Activated CD8-positive, alpha-beta memory T cell treated with anti-CD3 and anti-CD28 coated beads for 1 hour (primary cell): ENCODE results near the gene CDC42.
"Not testable (repeated sequence)": the region's sequence is repeated elsewhere in the genome, so short reads cannot be mapped to it uniquely, and the experiment has no call there.

ENCODE experiments used
- DNase-seq, 2 donors: peaks; one replicate each; pipeline ENCODE4 v3.0.0-alpha.2; 2020; ENCODE audit warnings: low read depth in 1 of 2; ENCODE audit errors: extremely low read depth in 1 of 2

The CDC42 gene

DNA sequence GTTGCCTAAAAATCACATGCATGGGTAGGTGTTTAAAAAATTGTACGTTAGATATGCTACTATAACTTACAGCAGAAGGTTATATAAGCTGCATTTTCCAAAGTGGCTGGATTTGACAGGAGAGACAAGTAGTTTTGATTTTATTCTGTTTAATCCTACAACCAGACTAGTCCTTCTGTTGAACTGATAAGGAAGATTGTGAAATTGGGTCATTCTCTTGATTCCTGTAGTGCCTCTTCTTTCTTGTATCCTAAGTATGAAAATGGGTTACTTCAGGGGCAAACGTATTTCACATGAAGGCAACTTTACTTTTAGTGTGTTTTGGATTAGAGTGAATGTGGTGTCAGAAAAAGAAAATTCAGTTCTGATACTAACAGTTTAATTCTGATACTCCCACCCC lies 19.0 kb downstream of the CDC42 start:
- no peak for DNase-seq

DNA sequence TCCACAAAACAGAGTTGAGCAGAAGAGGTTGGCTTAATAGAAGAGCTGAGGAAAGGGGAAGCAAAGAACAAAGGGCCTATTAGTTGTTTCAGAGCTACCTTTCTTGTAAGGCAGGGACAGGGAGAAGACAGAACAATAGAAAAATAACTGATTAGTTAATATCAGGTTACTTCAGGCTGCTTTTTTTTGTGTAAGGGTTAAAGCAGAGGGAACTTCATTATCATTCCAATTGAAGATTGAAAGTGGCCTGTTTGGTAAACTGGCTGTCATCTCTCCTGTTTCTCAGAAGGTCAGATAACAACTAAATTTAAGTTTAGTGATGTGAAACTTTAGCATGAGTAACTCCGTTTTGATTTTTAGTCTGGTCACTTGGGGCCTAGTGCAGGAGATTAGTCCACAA lies 22.3 kb downstream of the CDC42 start:
- DNase-seq = no peak

DNA sequence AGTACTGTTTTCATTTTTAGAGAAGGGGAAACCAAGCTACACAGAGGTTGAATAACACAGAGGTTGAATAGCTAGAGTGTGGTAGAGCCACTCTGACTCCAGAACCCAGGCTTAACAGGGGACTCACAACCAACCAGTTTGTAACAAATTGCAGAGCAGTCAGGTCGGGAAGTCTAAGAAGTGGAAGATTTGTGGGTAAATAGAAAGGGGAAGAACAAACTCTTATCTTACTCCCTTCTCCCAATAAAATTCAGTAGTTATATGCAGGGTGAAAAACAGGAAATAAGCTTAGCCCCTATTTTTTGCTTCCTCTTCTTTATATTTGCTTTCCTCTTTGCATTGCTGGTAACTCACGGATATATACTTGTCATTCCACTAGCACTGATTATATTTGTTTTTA lies 23.2 kb downstream of the CDC42 start:
- no peak for DNase-seq

DNA sequence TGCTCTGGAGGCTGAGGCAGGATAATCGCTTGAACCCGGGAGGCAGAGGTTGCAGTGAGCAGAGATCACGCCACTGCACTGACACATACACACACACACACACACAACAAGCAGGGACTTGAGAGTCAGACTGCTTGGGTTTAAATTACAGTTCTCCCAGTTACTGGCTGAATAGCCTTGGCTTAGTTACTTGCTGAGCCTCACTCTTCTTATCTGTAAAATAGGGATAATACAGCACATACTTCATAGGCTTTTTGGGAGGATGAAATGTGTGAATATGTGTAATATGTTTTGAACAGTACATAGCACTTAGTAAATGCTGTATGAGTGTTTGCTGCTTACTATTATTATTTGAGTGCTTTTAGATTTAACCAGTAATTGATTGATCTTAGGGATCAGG lies 23.8 kb downstream of the CDC42 start:
- DNase-seq = no peak

DNA sequence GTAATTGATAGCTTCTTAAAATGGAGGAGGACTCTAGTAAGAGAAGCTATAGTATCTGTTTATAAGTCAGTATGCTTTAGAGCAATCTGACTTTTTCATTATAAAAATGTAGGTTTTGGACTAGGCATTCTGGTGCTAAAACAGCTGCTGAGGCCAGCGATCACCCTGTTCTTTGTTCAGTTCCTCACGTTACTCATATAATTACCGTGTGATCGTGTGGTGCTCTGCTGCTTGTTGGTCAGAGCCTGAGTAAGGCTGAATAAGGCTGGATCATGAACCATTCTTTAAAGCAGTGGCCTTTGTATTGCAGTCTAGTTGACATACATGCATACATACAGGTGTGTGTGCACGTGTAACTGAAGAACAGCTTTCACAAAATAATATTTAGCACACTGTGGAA lies 25.2 kb downstream of the CDC42 start:
- DNase-seq = no peak

DNA sequence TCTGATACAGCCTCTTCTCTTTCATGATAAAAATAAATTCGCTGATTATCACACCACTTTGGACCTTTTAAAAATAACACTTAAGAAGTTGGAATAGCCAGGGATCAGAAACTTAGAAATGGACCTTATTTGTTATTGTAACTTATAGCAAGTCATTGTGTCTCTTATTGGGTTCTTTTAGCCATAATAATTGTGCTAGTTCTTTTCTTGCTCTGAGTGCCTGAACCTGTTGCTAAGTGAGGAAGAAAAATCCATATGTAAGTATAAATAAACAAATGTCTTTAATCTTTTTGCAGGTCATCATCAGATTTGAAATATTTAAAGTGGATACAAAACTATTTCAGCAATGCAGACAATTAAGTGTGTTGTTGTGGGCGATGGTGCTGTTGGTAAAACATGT lies 25.6 kb downstream of the CDC42 start:
- no peak for DNase-seq

DNA sequence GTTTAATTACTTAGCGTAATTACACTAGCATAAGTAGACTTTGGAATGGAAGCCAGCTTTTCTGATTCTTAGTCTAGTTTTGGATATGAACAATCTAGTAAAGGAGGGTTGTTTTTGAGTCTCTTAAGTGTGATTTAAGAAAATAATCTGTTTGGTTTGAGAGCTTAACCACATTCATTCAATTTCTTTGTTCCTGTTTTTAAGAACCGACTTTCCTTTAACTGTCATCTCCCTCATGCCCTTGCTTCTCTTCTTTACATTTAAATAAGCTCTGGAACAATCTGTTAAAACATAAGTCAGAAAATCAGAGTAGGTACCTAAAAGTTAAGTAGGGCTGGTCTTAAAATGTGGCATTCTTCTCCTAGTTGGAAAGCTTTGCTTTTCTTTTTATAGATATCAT lies 27.7 kb downstream of the CDC42 start:
- DNase-seq = no peak

DNA sequence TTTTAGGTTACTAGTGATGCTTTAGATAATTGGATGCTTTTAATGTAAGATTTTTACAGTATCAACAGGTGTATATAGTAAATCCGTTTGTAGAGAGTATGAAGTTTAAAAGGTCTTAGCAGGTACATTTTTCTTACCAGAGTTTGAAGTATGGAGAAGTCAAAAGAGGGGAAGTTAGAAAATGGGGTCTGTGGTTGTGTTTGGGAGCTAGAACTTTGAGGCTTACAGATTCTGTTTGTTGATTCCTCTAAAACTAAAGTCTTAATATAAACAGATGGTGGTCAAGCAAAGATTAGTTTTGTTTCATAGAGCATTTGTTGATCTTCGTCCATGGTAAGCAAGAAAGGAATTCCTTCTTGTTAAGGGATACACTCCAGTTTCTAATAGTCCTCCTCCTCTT lies 35.8 kb downstream of the CDC42 start:
- DNase-seq = no peak

DNA sequence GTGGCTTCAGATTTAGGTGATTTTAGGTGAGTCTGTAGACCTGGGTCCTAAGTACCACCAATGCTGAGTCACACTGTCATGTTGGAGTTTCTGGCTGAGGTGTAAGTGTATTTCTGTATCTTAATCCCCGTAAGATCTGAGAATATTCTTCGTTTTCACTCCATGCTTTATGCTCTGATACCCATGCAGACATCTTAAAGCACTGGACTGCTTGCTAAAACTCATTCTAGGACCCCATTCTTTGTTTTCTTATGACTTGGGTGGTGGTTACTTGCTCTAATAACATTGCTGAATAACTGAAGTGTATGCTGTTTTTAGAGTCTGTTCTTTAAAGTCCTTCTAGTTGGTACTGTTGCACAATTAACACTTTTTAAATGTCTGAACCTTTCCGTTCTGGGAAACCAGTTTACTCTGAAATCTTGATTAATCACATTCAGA lies 36.6 kb downstream of the CDC42 start:
- DNase-seq = no peak

DNA sequence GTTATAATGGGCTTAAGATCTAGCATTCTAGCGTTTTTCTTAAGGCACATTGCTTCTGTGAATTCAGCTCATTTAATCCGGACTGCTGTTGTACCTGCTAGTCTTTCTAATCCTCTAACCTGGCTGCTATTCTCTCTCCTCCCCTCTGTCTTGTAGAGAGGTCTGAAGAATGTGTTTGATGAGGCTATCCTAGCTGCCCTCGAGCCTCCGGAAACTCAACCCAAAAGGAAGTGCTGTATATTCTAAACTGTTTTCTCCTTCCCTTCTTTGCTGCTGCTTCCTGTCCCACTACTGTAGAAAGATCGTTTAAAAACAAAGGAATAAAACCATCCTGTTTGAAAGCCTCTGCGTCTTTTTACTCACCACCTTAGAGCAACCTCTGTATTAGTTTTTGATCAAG lies 37.3 kb downstream of the CDC42 start:
- DNase-seq = no peak

DNA sequence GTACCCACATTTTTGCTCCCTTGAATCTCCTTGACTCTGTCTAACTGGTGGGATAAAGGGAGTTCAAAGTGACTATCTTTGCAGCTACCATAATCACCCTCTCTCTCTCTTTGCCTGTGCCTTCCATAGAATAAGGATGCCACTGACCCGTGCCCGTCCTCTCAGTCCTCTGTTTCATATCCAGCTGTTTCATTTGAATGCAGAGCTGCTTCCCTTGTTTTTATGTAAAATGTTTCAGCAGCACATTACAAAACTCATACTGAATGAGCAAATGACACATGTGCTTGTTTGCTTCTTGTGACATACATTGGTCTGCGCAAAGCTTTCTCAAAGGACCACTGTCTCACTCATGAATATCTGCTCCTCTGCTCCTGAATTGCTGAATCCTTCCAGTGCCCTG lies 38.4 kb downstream of the CDC42 start:
- DNase-seq = no peak

DNA sequence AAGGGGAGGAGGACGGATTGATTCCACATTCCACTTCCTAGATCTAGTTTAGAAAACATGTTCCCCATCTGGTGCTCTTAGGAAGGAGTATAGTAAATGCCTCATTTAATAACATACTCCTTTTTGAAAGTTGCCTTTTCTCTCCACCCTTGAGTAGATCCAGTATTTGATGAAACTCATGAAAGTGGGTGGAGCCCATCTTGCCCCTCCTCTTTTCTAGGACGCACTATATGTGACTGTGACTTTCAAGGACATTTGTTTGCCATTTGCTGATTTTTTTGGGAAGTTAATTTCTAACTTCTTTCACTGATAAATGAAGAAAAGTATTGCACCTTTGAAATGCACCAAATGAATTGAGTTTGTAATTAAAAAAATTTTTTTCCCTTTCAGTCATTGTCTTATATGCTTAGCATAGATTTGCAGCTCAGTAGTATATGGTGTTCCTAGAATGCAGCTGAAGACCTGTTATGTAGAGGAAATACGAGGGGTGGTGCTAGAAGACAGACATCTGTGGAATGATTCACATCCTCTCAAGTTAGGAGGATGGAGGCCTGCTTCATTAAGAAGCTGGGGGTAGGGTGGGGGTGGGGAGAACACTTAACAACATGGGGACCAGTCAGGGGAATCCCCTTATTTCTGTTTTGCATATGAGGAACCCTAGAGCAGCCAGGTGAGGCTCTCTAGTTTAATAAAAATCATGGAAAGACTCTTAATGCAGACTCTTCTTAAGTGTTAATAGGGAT lies 39.7 kb downstream of the CDC42 start:
- DNase-seq = not testable (repeated sequence)

DNA sequence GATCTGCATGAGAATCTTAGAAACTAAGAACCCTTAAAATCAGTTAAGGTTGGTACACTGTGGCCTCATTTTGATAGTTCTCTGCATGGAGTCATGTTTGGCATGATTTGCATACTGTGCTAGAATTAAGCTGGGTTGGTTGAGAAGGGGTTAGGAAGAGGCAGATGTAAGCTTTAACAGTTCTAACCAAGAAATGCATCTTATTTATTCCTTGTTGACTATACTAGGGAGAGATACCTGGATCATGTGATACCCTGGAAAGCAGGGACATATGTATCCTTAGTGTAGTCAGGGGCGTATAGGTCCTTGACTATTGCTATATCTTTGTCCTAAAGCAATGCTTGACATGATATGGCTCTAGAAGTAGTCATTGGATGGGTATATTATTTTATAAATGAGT lies 41.0 kb downstream of the CDC42 start:
- no peak for DNase-seq

DNA sequence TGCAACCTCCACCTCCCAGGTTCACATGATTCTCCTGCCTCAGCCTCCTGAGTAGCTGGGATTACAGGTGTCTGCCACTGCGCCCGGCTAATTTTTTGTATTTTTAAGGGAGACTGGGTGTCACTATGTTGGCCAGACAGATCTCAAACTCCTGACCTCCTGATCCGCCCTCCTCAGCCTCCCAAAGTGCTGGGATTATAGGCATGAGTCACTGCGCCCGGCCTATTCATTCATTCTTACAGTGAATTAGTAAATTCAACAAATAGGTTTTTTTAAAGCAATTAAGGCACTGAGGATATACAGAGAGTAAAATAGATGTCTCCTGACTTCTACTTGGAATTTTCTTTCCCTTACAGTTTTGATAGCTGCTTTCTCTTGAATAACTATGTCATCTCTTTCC lies 43.5 kb downstream of the CDC42 start:
- DNase-seq = no peak

DNA sequence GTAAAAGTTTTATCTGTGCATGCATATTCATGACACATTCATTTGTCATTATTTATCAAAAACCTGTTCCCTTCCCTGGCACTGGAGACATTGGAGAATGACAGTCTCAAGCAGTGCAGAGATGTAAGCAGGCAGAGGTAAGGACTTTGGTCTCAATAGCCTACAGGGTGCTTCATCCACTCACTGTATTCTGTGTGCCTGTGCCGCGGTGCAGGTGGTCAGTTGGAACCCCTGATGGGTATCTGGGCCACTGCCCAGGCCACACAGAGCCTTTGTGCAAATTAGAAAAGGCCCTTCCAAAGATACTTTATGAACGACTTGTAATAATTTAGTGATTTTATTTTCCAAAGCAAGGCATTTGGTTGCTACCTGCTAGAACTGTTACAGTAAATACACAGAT lies 44.0 kb downstream of the CDC42 start:
- no peak for DNase-seq

DNA sequence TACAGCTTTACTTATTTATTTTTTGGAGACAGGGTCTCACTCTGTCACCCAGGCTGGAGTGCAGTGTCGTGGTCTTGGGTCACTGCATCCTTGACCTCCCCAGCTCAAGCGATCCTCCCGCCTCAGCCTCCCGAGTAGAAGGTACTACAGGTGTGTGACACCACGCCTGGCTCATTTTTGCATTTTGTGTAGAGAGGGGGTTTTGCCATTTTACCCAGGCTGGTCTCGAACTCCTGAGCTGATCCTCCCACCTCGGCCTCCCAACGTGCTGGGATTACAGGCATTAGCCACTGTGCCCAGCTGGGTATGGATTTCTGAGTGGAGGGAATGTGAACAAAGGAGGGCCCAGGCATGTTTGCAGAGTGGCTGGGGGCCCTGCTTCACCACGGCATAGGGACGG lies 46.2 kb downstream of the CDC42 start:
- DNase-seq = no peak

DNA sequence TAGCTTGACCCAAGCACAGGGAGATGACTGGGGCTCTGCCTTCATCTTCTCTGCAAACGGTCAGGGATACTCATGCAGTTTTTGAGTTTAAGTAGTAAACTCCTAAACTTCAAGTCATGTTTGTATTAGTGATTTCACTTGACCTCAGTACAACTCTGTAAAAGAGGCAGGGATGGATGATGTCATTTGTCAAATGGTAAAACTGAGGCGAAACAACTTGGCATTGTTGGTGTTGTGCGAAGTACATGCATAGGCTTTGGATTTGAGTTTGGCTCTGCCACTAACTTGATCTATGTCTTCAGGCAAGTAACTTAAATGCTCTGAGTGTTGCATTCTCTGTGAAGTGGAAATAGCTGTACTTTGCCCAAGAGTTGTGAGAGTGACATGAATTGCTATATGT lies 47.7 kb downstream of the CDC42 start:
- no peak for DNase-seq

DNA sequence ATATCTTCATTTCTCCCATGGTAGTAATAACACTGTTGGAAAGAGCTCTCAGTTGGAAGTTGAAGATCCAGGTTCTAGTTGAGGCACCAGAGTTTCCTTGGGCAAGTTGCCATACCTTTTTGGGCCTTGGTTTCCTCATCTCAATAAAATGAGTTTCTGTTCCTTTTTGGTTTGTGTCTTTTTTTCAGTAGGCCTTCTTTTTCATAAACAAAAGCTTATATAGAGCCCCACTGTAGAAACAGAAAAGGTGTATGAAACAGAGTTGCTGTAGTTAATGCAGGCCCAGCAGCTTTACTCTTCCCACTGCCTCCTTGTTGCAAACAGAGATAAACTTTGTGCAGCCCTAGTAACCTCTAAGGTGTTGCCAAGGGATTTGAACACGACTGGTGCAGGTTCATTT lies 48.7 kb downstream of the CDC42 start:
- DNase-seq = no peak

DNA sequence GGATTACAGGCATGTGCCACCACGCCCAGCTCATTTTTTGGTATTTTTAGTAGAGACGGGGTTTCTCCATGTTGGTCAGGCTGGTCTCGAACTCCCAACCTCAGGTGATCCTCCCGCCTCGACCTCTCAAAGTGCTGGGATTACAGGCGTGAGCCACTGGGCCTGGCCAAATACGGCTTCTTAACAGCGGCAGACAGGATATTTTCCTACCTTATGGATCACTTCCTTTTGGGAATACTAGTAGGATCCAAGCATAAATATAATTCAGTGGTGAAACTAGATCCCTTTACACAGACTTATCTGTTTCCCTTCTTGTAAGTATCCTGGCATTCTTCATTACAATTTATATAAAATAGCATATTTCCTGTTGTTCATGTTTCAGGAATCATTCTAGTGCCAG lies 49.5 kb downstream of the CDC42 start:
- DNase-seq = no peak

DNA sequence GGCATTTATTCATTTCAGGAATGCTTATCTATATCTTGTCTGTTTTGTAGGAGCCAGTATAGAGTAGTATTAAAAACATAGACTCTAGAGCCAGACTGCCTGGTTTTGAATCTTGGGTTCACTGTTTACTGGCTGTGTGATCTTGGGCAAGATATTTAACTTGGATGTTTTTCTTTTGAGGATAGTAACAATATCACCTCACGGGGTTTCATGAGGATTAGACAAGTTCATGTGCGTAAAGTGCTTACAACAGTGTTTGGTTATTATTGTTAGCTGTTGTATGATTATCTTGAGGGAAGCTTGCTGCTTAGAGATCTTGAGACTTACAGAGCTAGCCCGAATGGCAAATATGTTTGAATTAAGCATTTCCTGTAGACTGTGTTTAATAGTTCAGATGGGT lies 50.2 kb downstream of the CDC42 start:
- no peak for DNase-seq

DNA sequence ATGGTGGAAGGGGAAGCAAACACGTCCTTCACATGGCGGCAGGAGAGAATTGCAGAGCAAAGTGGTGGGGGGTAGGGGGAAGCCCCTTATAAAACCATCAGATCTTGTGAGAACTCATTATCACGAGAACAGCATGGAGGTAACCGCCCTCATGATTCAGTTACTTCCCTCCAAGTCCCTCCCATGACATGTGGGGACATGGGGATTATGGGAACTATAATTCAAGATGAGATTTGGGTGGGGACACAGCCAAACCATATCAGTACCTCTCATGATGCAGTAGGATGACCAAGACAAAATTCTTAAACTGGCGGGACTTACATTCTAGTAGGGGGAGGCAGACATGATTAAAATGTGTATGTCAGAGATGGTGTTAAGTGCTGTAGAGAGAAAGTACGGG lies 51.6 kb downstream of the CDC42 start:
- DNase-seq = no peak

DNA sequence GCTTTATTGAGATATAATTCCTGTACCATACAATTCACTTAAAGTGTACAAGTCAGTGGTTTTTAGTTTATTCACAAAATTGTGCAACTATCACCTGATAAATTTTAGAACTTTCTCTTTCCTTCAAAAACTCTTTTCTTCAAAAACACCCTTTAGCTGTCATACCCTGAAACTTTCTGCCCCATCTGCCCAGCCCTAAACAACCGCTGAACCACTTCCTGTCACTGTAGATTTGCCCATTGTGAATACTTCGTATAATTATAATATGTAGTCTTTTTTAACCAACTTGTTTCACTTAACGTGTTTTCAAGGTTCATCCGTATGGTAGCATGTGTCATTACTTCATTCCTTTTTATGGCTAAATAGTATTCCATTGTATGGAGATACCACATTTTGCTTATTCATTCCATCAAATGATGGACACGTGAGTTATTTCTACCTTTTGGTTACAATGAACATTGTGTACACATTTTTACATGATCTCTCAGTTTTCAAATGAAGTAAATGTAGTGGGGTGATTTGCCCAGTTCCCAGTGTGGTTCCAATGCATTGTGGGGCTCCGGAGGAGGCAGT lies 52.4 kb downstream of the CDC42 start:
- no peak for DNase-seq

DNA sequence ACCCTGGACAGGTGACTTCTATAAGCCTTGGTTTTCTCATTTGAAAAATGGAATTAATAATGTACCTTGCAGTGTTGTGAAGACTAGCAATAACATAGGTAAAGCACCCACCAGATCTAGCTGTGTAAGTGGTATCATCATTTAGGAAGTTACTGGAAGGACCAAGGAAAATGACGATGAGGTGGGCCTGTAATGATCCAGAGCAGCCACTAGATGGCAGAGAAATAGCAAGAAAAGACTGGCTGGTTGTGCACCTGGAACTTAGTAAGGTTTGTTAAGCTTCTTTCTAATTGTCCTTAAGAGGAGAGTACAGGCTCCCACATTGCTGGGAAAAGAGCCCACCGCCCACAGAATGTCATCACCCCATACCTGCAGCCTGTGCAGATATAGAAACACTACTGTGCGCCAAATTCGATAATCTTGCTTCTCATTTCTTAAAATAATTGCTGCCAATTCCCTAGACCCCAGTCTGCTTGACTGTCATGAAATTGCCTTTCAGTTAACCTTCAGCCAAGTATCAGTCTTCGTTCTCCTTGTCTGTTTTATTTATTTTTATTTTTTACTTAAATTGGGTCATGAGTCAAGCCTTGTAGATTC lies 53.2 kb downstream of the CDC42 start:
- DNase-seq = no peak
